Measurements from ENCODE around the gene FSIP1.
A peak's percentile ranks its signal among the peaks of the same experiment; 100 is the strongest.

FSIP1 gene

GRCh38 chr15:39645138-39645975 is 137.3 kb downstream of the FSIP1 start:
- WGBS: 85% methylated on average over 19 of the region's 20 CpGs
- H2BK15ac ChIP-seq (ENCODE audit: low read depth, poor library complexity, severe bottlenecking): no peak overlapping the region
- no peak overlapping the region for H3K9ac ChIP-seq (ENCODE audit: low read length)
- H3K23ac ChIP-seq (ENCODE audit: low read length in 2 of 2): no peak overlapping the region
- H2BK120ac ChIP-seq (ENCODE audit: low read depth, low read length): no peak overlapping the region
- H2BK12ac ChIP-seq (ENCODE audit: low read length in 2 of 2): no peak overlapping the region
- no peak overlapping the region for H3K4me2 ChIP-seq (ENCODE audit: low read length, poor library complexity, severe bottlenecking)
- H4K8ac ChIP-seq (ENCODE audit: low read length): peak overlapping the region; percentile 27
- H4K91ac ChIP-seq (ENCODE audit: low read length): no peak overlapping the region
- peak overlapping the region; percentile 6 for H2AK5ac ChIP-seq (ENCODE audit: low read length, severe bottlenecking)
- H2BK5ac ChIP-seq (ENCODE audit: low read depth, low read length, poor library complexity, severe bottlenecking): no peak overlapping the region
- H3K36me3 ChIP-seq (ENCODE audit: control insufficient read depth in 1 of 2, insufficient read depth in 2 of 2, low read depth in 1 of 2, low read length in 2 of 2): no peaks in the 10 kb centered on the region
- H3K27me3 ChIP-seq (ENCODE audit: control insufficient read depth in 1 of 2, insufficient read depth in 1 of 2, low read length in 2 of 2): no peaks in the 10 kb centered on the region
- H3K14ac ChIP-seq (ENCODE audit: low read length in 2 of 2): peak overlapping the region in 1 of 2 experiments; percentile 44
- H3K18ac ChIP-seq (ENCODE audit: low read depth in 1 of 2, low read length in 2 of 2): no peak overlapping the region
- no peaks in the 10 kb centered on the region for H3K79me1 ChIP-seq (replicated peaks; ENCODE audit: low read length, poor library complexity, severe bottlenecking)
- no peak overlapping the region for H3K4me3 ChIP-seq (ENCODE audit: insufficient read depth in 1 of 2, low read depth in 1 of 2, low read length in 2 of 2)
- no peak for DNase-seq
- H3K4ac ChIP-seq (ENCODE audit: low read depth in 1 of 2, low read length in 2 of 2): no peak overlapping the region
- no peak overlapping the region for H3K27ac ChIP-seq (ENCODE audit: low read length, poor library complexity, severe bottlenecking)
- no peaks in the 10 kb centered on the region for H3K9me3 ChIP-seq (ENCODE audit: control insufficient read depth, low read length)
- peaks cover 7% of the 10 kb centered on the region for H3K4me1 ChIP-seq (ENCODE audit: control insufficient read depth, insufficient read depth, low read depth, low read length)
- no peak overlapping the region for H2AFZ ChIP-seq (ENCODE audit: low read depth, low read length)

GRCh38 chr15:39644136-39644535 is 138.5 kb downstream of the FSIP1 start:
- 90% methylated on average over 13 of the region's 13 CpGs for WGBS
- H3K14ac ChIP-seq (ENCODE audit: low read length in 2 of 2): no peak overlapping the region
- H2BK120ac ChIP-seq (ENCODE audit: low read depth, low read length): no peak overlapping the region
- no peak for DNase-seq
- no peak overlapping the region for H3K18ac ChIP-seq (ENCODE audit: low read depth in 1 of 2, low read length in 2 of 2)
- H2AK5ac ChIP-seq (ENCODE audit: low read length, severe bottlenecking): peak overlapping the region; percentile 36
- no peak overlapping the region for H3K4me3 ChIP-seq (ENCODE audit: insufficient read depth in 1 of 2, low read depth in 1 of 2, low read length in 2 of 2)
- H2BK5ac ChIP-seq (ENCODE audit: low read depth, low read length, poor library complexity, severe bottlenecking): no peak overlapping the region
- no peak overlapping the region for H4K91ac ChIP-seq (ENCODE audit: low read length)
- H3K27me3 ChIP-seq (ENCODE audit: control insufficient read depth in 1 of 2, insufficient read depth in 1 of 2, low read length in 2 of 2): no peaks in the 10 kb centered on the region
- no peaks in the 10 kb centered on the region for H3K36me3 ChIP-seq (ENCODE audit: control insufficient read depth in 1 of 2, insufficient read depth in 2 of 2, low read depth in 1 of 2, low read length in 2 of 2)
- H3K27ac ChIP-seq (ENCODE audit: low read length, poor library complexity, severe bottlenecking): no peak overlapping the region
- H3K4me2 ChIP-seq (ENCODE audit: low read length, poor library complexity, severe bottlenecking): no peak overlapping the region
- H3K23ac ChIP-seq (ENCODE audit: low read length in 2 of 2): no peak overlapping the region
- H4K8ac ChIP-seq (ENCODE audit: low read length): no peak overlapping the region
- no peak overlapping the region for H3K4ac ChIP-seq (ENCODE audit: low read depth in 1 of 2, low read length in 2 of 2)
- H2AFZ ChIP-seq (ENCODE audit: low read depth, low read length): no peak overlapping the region
- H3K9me3 ChIP-seq (ENCODE audit: control insufficient read depth, low read length): no peaks in the 10 kb centered on the region
- H3K79me1 ChIP-seq (replicated peaks; ENCODE audit: low read length, poor library complexity, severe bottlenecking): no peaks in the 10 kb centered on the region
- no peak overlapping the region for H2BK12ac ChIP-seq (ENCODE audit: low read length in 2 of 2)
- H3K9ac ChIP-seq (ENCODE audit: low read length): no peak overlapping the region
- peaks cover 7% of the 10 kb centered on the region for H3K4me1 ChIP-seq (ENCODE audit: control insufficient read depth, insufficient read depth, low read depth, low read length)
- no peak overlapping the region for H2BK15ac ChIP-seq (ENCODE audit: low read depth, poor library complexity, severe bottlenecking)

GRCh38 chr15:39643727-39644126 is 138.9 kb downstream of the FSIP1 start:
- DNase-seq: no peak
- 93% methylated on average over 1 of the region's 1 CpG for WGBS
- Histone ChIP-seq H2BK5ac (ENCODE audit: low read depth, low read length, poor library complexity, severe bottlenecking) (no peak overlapping the region), H2BK15ac (ENCODE audit: low read depth, poor library complexity, severe bottlenecking) (no peak overlapping the region), H3K9ac (ENCODE audit: low read length) (no peak overlapping the region), H3K27ac (ENCODE audit: low read length, poor library complexity, severe bottlenecking) (no peak overlapping the region), H2BK120ac (ENCODE audit: low read depth, low read length) (no peak overlapping the region), H4K91ac (ENCODE audit: low read length) (no peak overlapping the region), H2BK12ac (ENCODE audit: low read length in 2 of 2) (no peak overlapping the region), H3K36me3 (ENCODE audit: control insufficient read depth in 1 of 2, insufficient read depth in 2 of 2, low read depth in 1 of 2, low read length in 2 of 2) (no peaks in the 10 kb centered on the region), H3K4me2 (ENCODE audit: low read length, poor library complexity, severe bottlenecking) (no peak overlapping the region), H3K4me3 (ENCODE audit: insufficient read depth in 1 of 2, low read depth in 1 of 2, low read length in 2 of 2) (no peak overlapping the region), H3K18ac (ENCODE audit: low read depth in 1 of 2, low read length in 2 of 2) (no peak overlapping the region), H3K4me1 (ENCODE audit: control insufficient read depth, insufficient read depth, low read depth, low read length) (peaks cover 7% of the 10 kb centered on the region), H3K79me1 (replicated peaks; ENCODE audit: low read length, poor library complexity, severe bottlenecking) (no peaks in the 10 kb centered on the region), H3K23ac (ENCODE audit: low read length in 2 of 2) (no peak overlapping the region), H3K14ac (ENCODE audit: low read length in 2 of 2) (no peak overlapping the region), H4K8ac (ENCODE audit: low read length) (no peak overlapping the region), H3K9me3 (ENCODE audit: control insufficient read depth, low read length) (no peaks in the 10 kb centered on the region), H2AFZ (ENCODE audit: low read depth, low read length) (no peak overlapping the region), H3K27me3 (ENCODE audit: control insufficient read depth in 1 of 2, insufficient read depth in 1 of 2, low read length in 2 of 2) (no peaks in the 10 kb centered on the region), H3K4ac (ENCODE audit: low read depth in 1 of 2, low read length in 2 of 2) (no peak overlapping the region), H2AK5ac (ENCODE audit: low read length, severe bottlenecking) (no peak overlapping the region)

- Histone ChIP-seq H3K4me3 (ENCODE audit: insufficient read depth in 1 of 2, low read depth in 1 of 2, low read length in 2 of 2) (no peak overlapping the region), H3K4me2 (ENCODE audit: low read length, poor library complexity, severe bottlenecking) (no peak overlapping the region), H4K91ac (ENCODE audit: low read length) (no peak overlapping the region), H3K9ac (ENCODE audit: low read length) (peak overlapping the region; percentile 50), H2BK5ac (ENCODE audit: low read depth, low read length, poor library complexity, severe bottlenecking) (no peak overlapping the region), H2BK12ac (ENCODE audit: low read length in 2 of 2) (no peak overlapping the region), H2AFZ (ENCODE audit: low read depth, low read length) (no peak overlapping the region), H4K8ac (ENCODE audit: low read length) (no peak overlapping the region), H2BK120ac (ENCODE audit: low read depth, low read length) (no peak overlapping the region), H3K23ac (ENCODE audit: low read length in 2 of 2) (no peak overlapping the region), H3K27me3 (ENCODE audit: control insufficient read depth in 1 of 2, insufficient read depth in 1 of 2, low read length in 2 of 2) (no peaks in the 10 kb centered on the region), H3K79me1 (replicated peaks; ENCODE audit: low read length, poor library complexity, severe bottlenecking) (no peaks in the 10 kb centered on the region), H3K14ac (ENCODE audit: low read length in 2 of 2) (no peak overlapping the region), H2BK15ac (ENCODE audit: low read depth, poor library complexity, severe bottlenecking) (no peak overlapping the region), H3K27ac (ENCODE audit: low read length, poor library complexity, severe bottlenecking) (peak overlapping the region; percentile 72), H3K18ac (ENCODE audit: low read depth in 1 of 2, low read length in 2 of 2) (no peak overlapping the region), H2AK5ac (ENCODE audit: low read length, severe bottlenecking) (no peak overlapping the region), H3K36me3 (ENCODE audit: control insufficient read depth in 1 of 2, insufficient read depth in 2 of 2, low read depth in 1 of 2, low read length in 2 of 2) (no peaks in the 10 kb centered on the region), H3K9me3 (ENCODE audit: control insufficient read depth, low read length) (no peaks in the 10 kb centered on the region), H3K4me1 (ENCODE audit: control insufficient read depth, insufficient read depth, low read depth, low read length) (peaks cover 7% of the 10 kb centered on the region), H3K4ac (ENCODE audit: low read depth in 1 of 2, low read length in 2 of 2) (no peak overlapping the region)
- no peak for DNase-seq
- WGBS: 75% methylated on average over 3 of the region's 5 CpGs
These were observed 140.5 kb downstream of the FSIP1 start for GRCh38 chr15:39642011-39642640.
